CD8-positive, alpha-beta memory T cell (primary cell): ENCODE data around the gene PSMD2. TPM values are rescaled to one million over a fixed set of nuclear protein-coding genes. Genes with fewer than 3 reads are reported as not detected.
A peak's percentile ranks its signal among the peaks of the same experiment; 100 is the strongest.

ENCODE experiments used
- CTCF ChIA-PET: fragments of 350-600 bp; sonication (Branson Sonifier 250); formaldehyde crosslinking; loops from one replicate; lab custom pipeline; 2021; ENCODE audit warnings: antibody characterized with exemption; lab: Charles Lee
- POLR2A ChIA-PET: fragments of 350-600 bp; sonication (Branson Sonifier 250); formaldehyde crosslinking; loops from one replicate; lab custom pipeline; 2021; ENCODE audit warnings: antibody characterized with exemption; lab: Charles Lee
- DNase-seq, 5 donors: peaks; one replicate each; pipeline versions ENCODE4 v3.0.0 to v3.0.0-alpha.2; 2020 to 2022; ENCODE audit warnings: mixed read lengths in 1 of 5
- H3K27ac ChIP-seq: one replicate; pipeline ENCODE4 v1.7.0; 2013; ENCODE audit warnings: low read depth, mild to moderate bottlenecking, low read length, moderate library complexity
- H3K27me3 ChIP-seq: 2 replicates; pipeline ENCODE4 v1.7.0; 2013; ENCODE audit warnings: low read length, mild to moderate bottlenecking; ENCODE audit not compliant: insufficient read depth, poor library complexity, severe bottlenecking
- H3K36me3 ChIP-seq: 2 replicates; pipeline ENCODE4 v1.7.0; 2013; ENCODE audit warnings: mild to moderate bottlenecking, low read length, moderate library complexity; ENCODE audit not compliant: insufficient read depth
- H3K4me1 ChIP-seq: 2 replicates; pipeline ENCODE4 v1.7.0; 2013; ENCODE audit warnings: mild to moderate bottlenecking, low read length, moderate library complexity; ENCODE audit not compliant: insufficient read depth
- H3K4me3 ChIP-seq: 2 replicates; pipeline ENCODE4 v1.7.0; 2013; ENCODE audit warnings: mild to moderate bottlenecking, low read length
- H3K9me3 ChIP-seq: 2 replicates; pipeline ENCODE4 v1.7.0; 2013; ENCODE audit warnings: mild to moderate bottlenecking, low read length
- H3K27ac Mint-ChIP-seq, 8 donors: one replicate each; pipeline ENCODE4 v1.8.0; 2020 to 2021; ENCODE audit warnings: mixed read lengths in 8 of 8, mild to moderate bottlenecking in 6 of 8, inconsistent platforms in 3 of 8, moderate library complexity in 3 of 8
- H3K27me3 Mint-ChIP-seq, 2 donors: one replicate each; pipeline ENCODE4 v1.8.0; 2020 to 2021; ENCODE audit warnings: mixed read lengths in 2 of 2, mild to moderate bottlenecking in 1 of 2, moderate library complexity in 1 of 2
- H3K36me3 Mint-ChIP-seq, 3 donors: one replicate each; pipeline ENCODE4 v1.8.0; 2020 to 2021; ENCODE audit warnings: mixed read lengths in 3 of 3, inconsistent platforms in 1 of 3, mild to moderate bottlenecking in 1 of 3
- H3K4me1 Mint-ChIP-seq, 3 donors: one replicate each; pipeline ENCODE4 v1.8.0; 2020 to 2021; ENCODE audit warnings: mixed read lengths in 3 of 3, inconsistent platforms in 1 of 3, mild to moderate bottlenecking in 1 of 3
- H3K4me3 Mint-ChIP-seq, 7 donors: one replicate each; pipeline ENCODE4 v1.8.0; 2020 to 2021; ENCODE audit warnings: mixed read lengths in 7 of 7, mild to moderate bottlenecking in 6 of 7, moderate library complexity in 4 of 7, inconsistent platforms in 2 of 7
- H3K9me3 Mint-ChIP-seq, 5 donors: one replicate each; pipeline ENCODE4 v1.8.0; 2020 to 2022; ENCODE audit warnings: mixed read lengths in 5 of 5, mild to moderate bottlenecking in 3 of 5, moderate library complexity in 2 of 5, inconsistent platforms in 1 of 5
- polyA plus RNA-seq: library from polyadenylated mRNA; unstranded; fragments of 300-500 nt; fragmentation: Illumina TruSeq; gene quantifications from one replicate; pipeline ENCODE4 v1.2.3, GENCODE V29; 2021
- total RNA-seq, 2 experiments: library from RNA; stranded (reverse); gene quantifications; one replicate each; pipeline ENCODE4 v1.2.3, GENCODE V29; 2021

Gene PSMD2
- 100 to 1,000 TPM; 334 to 342 TPM for total RNA-seq
- 211 TPM for polyA plus RNA-seq

DNA sequence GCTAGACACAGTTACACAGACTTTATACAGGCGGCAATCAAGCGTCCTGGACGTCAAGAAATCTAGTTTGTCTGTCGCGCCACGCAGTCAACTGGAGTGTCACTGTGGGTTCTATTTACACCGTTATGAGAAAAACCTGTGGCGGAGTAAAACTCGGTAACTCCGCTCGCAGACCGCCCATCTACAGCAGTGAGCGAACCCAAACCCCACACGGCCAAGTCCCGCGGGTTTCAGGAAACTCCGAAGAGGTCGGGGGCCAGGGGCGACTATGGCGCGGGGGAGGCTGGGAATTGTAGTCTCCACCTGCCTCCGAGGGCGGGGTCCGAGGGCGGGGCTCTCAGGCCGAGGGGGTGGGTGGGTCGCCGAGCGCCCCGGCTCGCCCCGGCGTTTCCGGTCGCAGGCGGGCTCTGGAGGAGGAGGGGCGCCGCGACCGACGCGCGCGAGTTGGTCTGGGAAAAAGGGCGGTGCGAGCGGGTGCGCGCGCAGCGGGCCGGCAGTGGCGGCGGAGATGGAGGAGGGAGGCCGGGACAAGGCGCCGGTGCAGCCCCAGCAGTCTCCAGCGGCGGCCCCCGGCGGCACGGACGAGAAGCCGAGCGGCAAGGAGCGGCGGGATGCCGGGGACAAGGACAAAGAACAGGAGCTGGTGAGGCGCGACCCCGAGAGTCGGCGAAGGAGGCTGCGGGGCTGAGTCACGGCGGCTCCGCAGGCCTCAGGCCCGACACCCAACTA is at the start of gene PSMD2:
Gene PSMD2 (plus strand): TSS at position 483 of the 729 bp plus-strand sequence. CDS start 26 bp downstream, at position 509.
- peaks cover 0 to 4% of the 10 kb centered on the region in 2 donors for H3K27me3 Mint-ChIP-seq
- Histone ChIP-seq H3K36me3 (peaks cover 35% of the 10 kb centered on the region), H3K4me1 (peaks cover 14% of the 10 kb centered on the region), H3K4me3 (peak within 1 kb of the TSS; percentile 78), H3K27me3 (no peaks in the 10 kb centered on the region), H3K27ac (peak within 1 kb of the TSS; percentile 79), H3K9me3 (no peaks in the 10 kb centered on the region)
- peaks cover 23 to 36% (median 36%) of the 10 kb centered on the region in 3 donors for H3K4me1 Mint-ChIP-seq
- ChIA-PET CTCF (interaction anchor here (0.7 kb wide), 1 partner anchor 164 kb away, joined by 3 read pairs; the partner anchor contains the start of gene EIF2B5), POLR2A (interaction anchor here (0.8 to 1.5 kb wide), 2 partner anchors 114 to 125 kb away, joined by 4 to 5 read pairs; no protein-coding TSS in a partner anchor)
- peak within 1 kb of the TSS; percentile 86 to 95 (median 94) for H3K27ac Mint-ChIP-seq
- DNase-seq = peak; percentile 95 to 98 (median 98)
- no peaks in the 10 kb centered on the region for H3K9me3 Mint-ChIP-seq
- H3K4me3 Mint-ChIP-seq = peak within 1 kb of the TSS; percentile 89 to 96 (median 92)
- H3K36me3 Mint-ChIP-seq = peaks cover 1 to 49% (median 12%) of the 10 kb centered on the region in 3 donors

DNA sequence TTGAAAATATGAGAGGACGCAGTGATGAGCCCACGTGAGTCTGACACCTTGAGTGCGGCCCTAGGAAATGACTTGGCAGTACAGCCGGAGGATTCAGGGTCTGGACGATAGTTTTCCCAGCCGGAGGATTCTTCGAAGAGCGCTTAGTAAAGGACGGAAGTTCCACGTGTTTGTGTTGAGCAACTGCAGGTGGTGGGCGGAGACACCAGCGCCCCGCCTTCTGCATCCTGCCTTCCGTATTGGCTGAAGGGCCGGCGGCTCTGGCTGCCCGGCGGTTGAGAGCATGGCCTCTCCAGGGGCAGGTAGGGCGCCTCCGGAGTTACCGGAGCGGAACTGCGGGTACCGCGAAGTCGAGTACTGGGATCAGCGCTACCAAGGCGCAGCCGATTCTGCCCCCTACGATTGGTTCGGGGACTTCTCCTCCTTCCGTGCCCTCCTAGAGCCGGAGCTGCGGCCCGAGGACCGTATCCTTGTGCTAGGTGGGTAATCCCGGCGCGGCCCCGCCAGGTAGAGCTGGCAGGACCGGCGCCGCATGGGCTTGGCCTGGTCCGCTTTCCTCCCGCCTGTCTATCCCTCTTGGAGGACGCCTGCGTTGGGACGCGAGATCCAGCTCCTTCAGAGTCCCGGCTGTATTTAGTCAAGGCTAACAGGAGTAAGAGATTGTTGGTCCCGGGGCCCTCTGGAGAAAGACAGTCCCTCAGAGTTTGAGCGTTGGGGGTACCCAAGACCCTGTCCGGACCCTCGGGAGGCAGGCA is 49.5 kb upstream of the PSMD2 start, which contains the start of gene EEF1AKMT4:
Gene EEF1AKMT4 (plus strand): TSS at position 261 of the 755 bp plus-strand sequence. CDS start 23 bp downstream, at position 284.
- Mint-ChIP-seq H3K27ac (peak within 1 kb of the TSS; percentile 86 to 99 (median 95)), H3K9me3 (no peaks in the 10 kb centered on the region), H3K27me3 (no peaks in the 10 kb centered on the region), H3K36me3 (peaks cover 0 to 23% (median 4%) of the 10 kb centered on the region in 3 donors), H3K4me3 (peak within 1 kb of the TSS; percentile 92 to 98 (median 96)), H3K4me1 (peaks cover 14 to 26% (median 18%) of the 10 kb centered on the region in 3 donors)
- ChIA-PET CTCF (interaction anchor here (0.6 to 1.9 kb wide), 24 partner anchors 9 to 365 kb away, joined by 3 to 36 read pairs (median 4); partner anchors contain the start of genes ABCF3, AP2M1, CAMK2N2 and EIF2B5), POLR2A (interaction anchor here (0.6 kb wide), 1 partner anchor 115 kb away, joined by 3 read pairs; no protein-coding TSS in a partner anchor)
- Histone ChIP-seq H3K4me1 (peaks cover 10% of the 10 kb centered on the region), H3K27me3 (no peaks in the 10 kb centered on the region), H3K9me3 (no peaks in the 10 kb centered on the region), H3K4me3 (peak within 1 kb of the TSS; percentile 94), H3K36me3 (peaks cover 5% of the 10 kb centered on the region), H3K27ac (peak within 1 kb of the TSS; percentile 85)
- peak; percentile 94 to 97 (median 95) for DNase-seq

DNA sequence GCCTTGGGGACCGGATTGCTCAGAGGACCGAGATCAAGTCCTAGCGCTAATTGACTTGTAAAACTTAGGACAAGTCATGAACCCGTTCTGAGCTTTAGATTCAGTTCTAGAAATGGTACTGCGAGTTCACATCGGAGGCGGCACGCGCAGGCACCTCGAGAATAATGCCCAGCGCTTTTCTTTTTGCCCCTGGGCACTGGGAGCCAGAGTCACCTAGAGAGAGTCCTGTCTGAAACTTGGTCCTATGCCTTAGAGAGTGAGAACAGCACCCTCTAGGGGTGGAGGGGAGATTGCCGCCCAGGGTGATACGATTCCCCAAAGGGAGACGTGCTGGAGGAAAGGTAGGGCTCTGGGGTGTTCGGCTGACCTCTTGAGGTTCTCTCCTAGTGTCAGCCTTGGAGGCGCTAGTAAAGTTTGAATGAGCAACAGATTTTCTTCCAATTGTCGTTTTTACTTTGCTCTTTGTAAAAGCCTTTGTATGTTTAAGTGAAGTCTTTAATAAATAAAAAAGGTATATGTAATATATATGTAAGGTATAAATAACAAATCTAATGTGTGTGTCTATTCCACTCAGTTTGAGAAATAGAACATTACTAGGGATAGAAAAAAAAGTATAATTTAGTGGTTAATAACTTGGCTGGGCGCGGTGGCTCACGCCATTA is 48.7 kb upstream of the PSMD2 start:
- DNase-seq = peak; percentile 79 to 91 (median 85)
- peak overlapping the region; percentile 92 to 98 (median 96) for H3K4me3 Mint-ChIP-seq
- H3K27me3 Mint-ChIP-seq = no peaks in the 10 kb centered on the region
- ChIA-PET POLR2A (interaction anchor here (0.6 kb wide), 1 partner anchor 116 kb away, joined by 3 read pairs; no protein-coding TSS in a partner anchor), CTCF (interaction anchor here (0.6 to 1.9 kb wide), 23 partner anchors 8 to 366 kb away, joined by 3 to 36 read pairs (median 4); partner anchors contain the start of genes ABCF3, AP2M1, CAMK2N2 and EIF2B5)
- H3K27me3 ChIP-seq = no peaks in the 10 kb centered on the region
- H3K4me3 ChIP-seq = peak overlapping the region; percentile 94
- H3K36me3 ChIP-seq = peaks cover 2% of the 10 kb centered on the region
- peaks cover 0 to 16% (median 0%) of the 10 kb centered on the region in 3 donors for H3K36me3 Mint-ChIP-seq
- peak overlapping the region; percentile 41 for H3K27ac ChIP-seq
- no peaks in the 10 kb centered on the region for H3K9me3 Mint-ChIP-seq
- H3K4me1 ChIP-seq = peaks cover 10% of the 10 kb centered on the region
- H3K9me3 ChIP-seq = no peaks in the 10 kb centered on the region
- peak overlapping the region; percentile 86 to 99 (median 94) for H3K27ac Mint-ChIP-seq
- H3K4me1 Mint-ChIP-seq = peaks cover 12 to 26% (median 18%) of the 10 kb centered on the region in 3 donors

DNA sequence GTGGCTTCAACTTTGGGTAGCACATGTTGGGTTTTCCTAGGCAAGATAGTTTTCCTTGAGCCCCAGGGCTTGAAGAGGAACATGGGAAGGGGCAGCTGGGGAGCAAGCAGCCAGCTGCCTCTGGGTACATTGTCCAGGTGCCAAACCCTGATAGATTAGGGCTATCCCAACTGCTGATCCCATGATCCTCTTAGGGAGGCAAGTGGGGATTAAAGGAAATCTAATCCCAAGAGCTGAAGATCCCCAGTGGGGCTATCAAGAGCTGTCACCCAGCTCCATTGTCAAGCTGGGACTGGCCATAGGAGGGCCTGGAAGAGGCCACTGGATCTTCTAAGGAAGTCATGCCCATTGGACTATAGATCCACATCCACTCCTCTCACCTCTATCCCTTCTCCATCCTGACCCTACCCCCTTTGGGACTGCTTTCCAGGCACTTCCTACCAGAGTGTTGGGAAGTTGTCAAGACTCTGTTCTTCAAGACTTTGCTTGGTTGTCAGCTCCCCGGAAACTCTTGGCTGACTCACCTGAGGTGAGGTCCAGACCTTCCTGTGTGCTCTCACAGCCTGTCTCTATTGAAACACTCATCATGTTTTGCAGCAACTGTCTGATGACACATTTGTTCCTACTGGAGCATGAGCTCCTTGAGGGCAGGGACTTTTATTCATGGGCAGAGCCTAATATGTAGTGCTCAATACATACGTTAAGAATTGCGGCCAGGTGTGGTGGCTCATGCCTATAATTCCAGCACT is 43.6 kb upstream of the PSMD2 start:
- Mint-ChIP-seq H3K9me3 (no peaks in the 10 kb centered on the region), H3K27ac (no peak overlapping the region), H3K4me3 (no peak overlapping the region), H3K27me3 (peaks cover 2% of the 10 kb centered on the region in 2 donors), H3K36me3 (peaks cover 0 to 1% (median 0%) of the 10 kb centered on the region in 3 donors), H3K4me1 (peaks cover 4 to 12% (median 5%) of the 10 kb centered on the region in 3 donors)
- no peaks in the 10 kb centered on the region for H3K9me3 ChIP-seq
- H3K27me3 ChIP-seq = peaks cover 1% of the 10 kb centered on the region
- no peak overlapping the region for H3K4me3 ChIP-seq
- DNase-seq = no peak
- CTCF ChIA-PET = interaction anchor here (0.9 to 2.1 kb wide), 2 partner anchors 29 to 360 kb away, joined by 3 to 8 read pairs; no protein-coding TSS in a partner anchor
- H3K27ac ChIP-seq = no peak overlapping the region
- no peaks in the 10 kb centered on the region for H3K36me3 ChIP-seq
- POLR2A ChIA-PET = no interaction called here
- peaks cover 5% of the 10 kb centered on the region for H3K4me1 ChIP-seq

DNA sequence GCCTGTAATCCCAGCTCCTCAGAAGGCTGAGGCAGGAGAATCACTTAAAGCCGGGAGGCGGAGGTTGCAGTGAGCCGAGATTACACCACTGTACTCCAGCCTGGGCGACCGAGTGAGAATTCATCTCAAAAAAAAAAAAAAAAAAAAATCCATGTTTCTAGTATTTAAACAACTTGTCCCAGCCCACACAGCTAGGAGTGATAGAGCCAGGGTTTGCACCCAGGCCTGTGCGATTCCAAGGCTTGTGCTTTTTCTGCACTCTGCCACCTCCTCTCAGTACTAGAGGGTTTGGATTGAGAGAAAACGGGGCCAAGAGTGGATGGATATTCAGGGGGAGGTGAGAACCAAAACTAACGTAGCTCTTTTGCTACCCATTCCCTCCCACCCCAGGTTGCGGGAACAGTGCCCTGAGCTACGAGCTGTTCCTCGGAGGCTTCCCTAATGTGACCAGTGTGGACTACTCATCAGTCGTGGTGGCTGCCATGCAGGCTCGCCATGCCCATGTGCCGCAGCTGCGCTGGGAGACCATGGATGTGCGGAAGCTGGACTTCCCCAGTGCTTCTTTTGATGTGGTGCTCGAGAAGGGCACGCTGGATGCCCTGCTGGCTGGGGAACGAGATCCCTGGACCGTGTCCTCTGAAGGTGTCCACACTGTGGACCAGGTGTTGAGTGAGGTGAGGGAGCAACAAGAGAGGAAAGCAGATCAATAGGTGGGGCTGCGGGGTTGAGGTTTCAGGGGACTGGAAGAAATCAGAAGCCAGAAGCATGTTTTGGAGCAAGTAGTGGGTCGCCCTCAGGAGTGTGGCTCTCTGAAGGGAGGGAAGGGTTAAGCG is 41.7 kb upstream of the PSMD2 start:
- CTCF ChIA-PET = interaction anchor here (2.1 kb wide), 1 partner anchor 362 kb away, joined by 8 read pairs; no protein-coding TSS in a partner anchor
- no peak overlapping the region for H3K4me3 ChIP-seq
- peaks cover 13 to 22% (median 13%) of the 10 kb centered on the region in 3 donors for H3K4me1 Mint-ChIP-seq
- peak overlapping the region in 2 of 7 donors; percentile 25 to 62 for H3K4me3 Mint-ChIP-seq
- no peak for DNase-seq
- H3K27ac Mint-ChIP-seq = peak overlapping the region in 1 of 8 donors; percentile 81
- POLR2A ChIA-PET = no interaction called here
- H3K9me3 Mint-ChIP-seq = no peaks in the 10 kb centered on the region
- no peaks in the 10 kb centered on the region for H3K9me3 ChIP-seq
- H3K27me3 ChIP-seq = peaks cover 4% of the 10 kb centered on the region
- H3K27ac ChIP-seq = no peak overlapping the region
- H3K36me3 ChIP-seq = no peaks in the 10 kb centered on the region
- peaks cover 5 to 9% of the 10 kb centered on the region in 2 donors for H3K27me3 Mint-ChIP-seq
- peaks cover 0 to 1% (median 0%) of the 10 kb centered on the region in 3 donors for H3K36me3 Mint-ChIP-seq
- peaks cover 14% of the 10 kb centered on the region for H3K4me1 ChIP-seq

DNA sequence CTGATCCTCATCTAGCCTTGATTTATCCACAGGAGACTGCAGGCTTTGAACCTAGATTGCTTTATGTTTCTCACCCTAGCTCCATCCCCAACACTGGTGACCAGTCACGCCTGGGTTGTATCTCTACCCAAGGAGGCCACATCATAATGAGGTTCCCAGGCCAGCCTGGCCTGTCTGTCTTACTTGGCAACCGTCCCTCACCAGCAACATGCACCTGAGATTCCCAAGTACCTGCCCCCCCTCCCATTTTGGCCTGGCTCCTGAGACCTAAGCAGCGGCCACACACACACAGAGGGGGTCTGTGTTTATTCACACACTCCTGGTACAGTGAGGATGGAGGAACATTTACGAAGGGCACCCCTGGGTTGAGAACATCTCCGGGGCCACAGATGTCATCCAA is 40.1 kb upstream of the PSMD2 start:
- H3K27ac Mint-ChIP-seq = peak overlapping the region in 1 of 8 donors; percentile 78
- CTCF ChIA-PET = interaction anchor here (1.0 to 1.4 kb wide), 3 partner anchors 9 to 18 kb away, joined by 3 to 7 read pairs (median 4); partner anchors contain the start of gene EEF1AKMT4
- Histone ChIP-seq H3K27me3 (peaks cover 12% of the 10 kb centered on the region), H3K4me1 (peaks cover 23% of the 10 kb centered on the region), H3K27ac (no peak overlapping the region), H3K9me3 (no peaks in the 10 kb centered on the region), H3K36me3 (no peaks in the 10 kb centered on the region), H3K4me3 (no peak overlapping the region)
- H3K9me3 Mint-ChIP-seq = no peaks in the 10 kb centered on the region
- H3K4me3 Mint-ChIP-seq = peak overlapping the region; percentile 36 to 85 (median 68)
- POLR2A ChIA-PET = no interaction called here
- peaks cover 11 to 16% of the 10 kb centered on the region in 2 donors for H3K27me3 Mint-ChIP-seq
- DNase-seq = no peak
- H3K36me3 Mint-ChIP-seq = peaks cover 0 to 1% (median 0%) of the 10 kb centered on the region in 3 donors
- peaks cover 17 to 29% (median 18%) of the 10 kb centered on the region in 3 donors for H3K4me1 Mint-ChIP-seq
